Choroid plexus epithelial cell (primary cell): ENCODE results near the gene MAG.
"Not testable (repeated sequence)": the region's sequence is repeated elsewhere in the genome, so short reads cannot be mapped to it uniquely, and the experiment has no call there.

Source experiments
- DNase-seq: peaks from one replicate; pipeline ENCODE4 v3.0.0-alpha.2; 2010; ENCODE audit warnings: low read depth
- H3K4me3 ChIP-seq: 2 replicates; pipeline ENCODE4 v1.5.1; 2011; ENCODE audit warnings: low read depth, mild to moderate bottlenecking, control low read depth, low read length, moderate library complexity
- CTCF ChIP-seq: conservative IDR thresholded peaks from 2 replicates; pipeline ENCODE4 v1.5.1; 2011; ENCODE audit warnings: low read depth, mild to moderate bottlenecking, control low read depth, inconsistent platforms, low read length, moderate library complexity

MAG gene

GRCh38 chr19:35278578-35279284, 13.2 kb upstream of the MAG start:
- no peak overlapping the region for H3K4me3 ChIP-seq
- no peak for TF ChIP-seq CTCF
- DNase-seq: no peak

GRCh38 chr19:35279374-35279773, 12.6 kb upstream of the MAG start:
- DNase-seq: no peak
- no peak overlapping the region for H3K4me3 ChIP-seq
- no peak for TF ChIP-seq CTCF

- DNase-seq: no peak
- no peak overlapping the region for H3K4me3 ChIP-seq
- TF ChIP-seq CTCF: no peak
These were observed 11.8 kb upstream of the MAG start for GRCh38 chr19:35279985-35280821.

- no peak for TF ChIP-seq CTCF
- H3K4me3 ChIP-seq: no peak overlapping the region
- no peak for DNase-seq
These were observed 10.7 kb upstream of the MAG start for GRCh38 chr19:35281303-35281702.

GRCh38 chr19:35284153-35285094, 7.5 kb upstream of the MAG start:
- no peak overlapping the region for H3K4me3 ChIP-seq
- no peak for TF ChIP-seq CTCF
- no peak for DNase-seq

- TF ChIP-seq CTCF: no peak
- no peak overlapping the region for H3K4me3 ChIP-seq
- no peak for DNase-seq
These were observed 6.9 kb upstream of the MAG start for GRCh38 chr19:35285095-35285449.

GRCh38 chr19:35285465-35285864, 6.5 kb upstream of the MAG start:
- not testable (repeated sequence) for DNase-seq, H3K4me3 ChIP-seq

GRCh38 chr19:35286101-35286500, 5.9 kb upstream of the MAG start:
- H3K4me3 ChIP-seq, DNase-seq: not testable (repeated sequence)
